ENCODE measurements around the gene TRAF5.

DNA sequence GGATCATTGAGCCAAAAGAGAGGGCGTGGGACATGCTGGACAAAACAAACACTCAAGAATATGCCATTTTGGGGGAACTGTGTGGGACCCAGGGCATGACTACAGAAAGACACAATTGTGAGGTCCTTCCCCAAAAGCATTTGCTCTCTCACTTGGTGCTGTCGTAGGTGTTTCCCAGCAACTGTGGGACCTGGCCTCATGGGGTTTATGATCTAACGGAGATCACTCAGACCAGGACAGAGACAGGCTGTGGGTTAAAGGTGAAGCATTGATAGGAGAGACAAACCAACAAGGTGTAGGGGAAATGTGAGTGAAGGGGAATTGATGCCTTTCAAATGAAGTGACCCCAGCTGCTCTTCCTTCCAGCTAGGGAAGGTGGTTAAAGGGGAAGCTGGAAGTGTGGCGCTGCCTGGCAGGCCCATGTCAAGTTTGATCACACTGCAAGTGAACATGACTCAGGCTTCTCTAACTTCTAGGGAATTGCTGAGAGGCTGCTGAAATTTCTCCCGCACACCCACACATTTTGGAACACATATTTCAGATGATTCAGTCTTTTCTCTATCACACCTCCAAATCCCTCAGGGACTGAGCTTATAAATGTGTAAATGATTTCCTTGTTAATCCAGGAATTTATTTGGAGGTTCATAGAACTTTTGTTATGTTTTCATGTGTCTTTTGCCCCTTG is 30.2 kb downstream of the TRAF5 start:
- no peak for TF ChIP-seq POLR2A (IDR thresholded peaks at IDR 0.05)
- TF ChIP-seq, protein P1, sequence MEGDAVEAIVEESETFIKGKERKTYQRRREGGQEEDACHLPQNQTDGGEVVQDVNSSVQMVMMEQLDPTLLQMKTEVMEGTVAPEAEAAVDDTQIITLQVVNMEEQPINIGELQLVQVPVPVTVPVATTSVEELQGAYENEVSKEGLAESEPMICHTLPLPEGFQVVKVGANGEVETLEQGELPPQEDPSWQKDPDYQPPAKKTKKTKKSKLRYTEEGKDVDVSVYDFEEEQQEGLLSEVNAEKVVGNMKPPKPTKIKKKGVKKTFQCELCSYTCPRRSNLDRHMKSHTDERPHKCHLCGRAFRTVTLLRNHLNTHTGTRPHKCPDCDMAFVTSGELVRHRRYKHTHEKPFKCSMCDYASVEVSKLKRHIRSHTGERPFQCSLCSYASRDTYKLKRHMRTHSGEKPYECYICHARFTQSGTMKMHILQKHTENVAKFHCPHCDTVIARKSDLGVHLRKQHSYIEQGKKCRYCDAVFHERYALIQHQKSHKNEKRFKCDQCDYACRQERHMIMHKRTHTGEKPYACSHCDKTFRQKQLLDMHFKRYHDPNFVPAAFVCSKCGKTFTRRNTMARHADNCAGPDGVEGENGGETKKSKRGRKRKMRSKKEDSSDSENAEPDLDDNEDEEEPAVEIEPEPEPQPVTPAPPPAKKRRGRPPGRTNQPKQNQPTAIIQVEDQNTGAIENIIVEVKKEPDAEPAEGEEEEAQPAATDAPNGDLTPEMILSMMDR (IDR thresholded peaks at IDR 0.05): no peak
